K562 (cell line): Measurements from ENCODE around the gene FGF12. TPM values are rescaled to one million over a fixed set of nuclear protein-coding genes. Genes with fewer than 3 reads are reported as not detected.

Experiments used
- ATF7 ChIP-seq: fragments of 450-650 bp; IDR thresholded peaks from 2 replicates; pipeline ENCODE4 v1.7.1; 2014; ENCODE audit warnings: mild to moderate bottlenecking, moderate library complexity
- C11orf30 ChIP-seq: fragments of 450-650 bp; IDR thresholded peaks from 2 replicates; pipeline ENCODE4 v1.6.1; 2016; ENCODE audit warnings: low read depth, mild to moderate bottlenecking
- HDGF ChIP-seq: fragments of 450-650 bp; IDR thresholded peaks from 2 replicates; pipeline ENCODE4 v1.6.1; 2016
- MAFK ChIP-seq: IDR thresholded peaks from 2 replicates; pipeline ENCODE4 v1.6.1; 2011; ENCODE audit warnings: low read length, improper control_type of control experiment
- NBN ChIP-seq: fragments of 450-650 bp; IDR thresholded peaks from 2 replicates; pipeline ENCODE4 v1.6.1; 2016; ENCODE audit warnings: low read depth, mild to moderate bottlenecking
- NR2F6 ChIP-seq: fragments of 450-650 bp; formaldehyde crosslinking; IDR thresholded peaks from 2 replicates; pipeline ENCODE4 v1.4.0; 2020; ENCODE audit warnings: mild to moderate bottlenecking
- SMARCB1 ChIP-seq: IDR thresholded peaks from 2 replicates; pipeline ENCODE4 v1.6.1; 2011; ENCODE audit warnings: improper control_type of control experiment, low read depth; ENCODE audit not compliant: insufficient read length
- SMC3 ChIP-seq: conservative IDR thresholded peaks from 2 replicates; pipeline ENCODE4 v1.6.1; 2011; ENCODE audit warnings: low read depth, low read length, improper control_type of control experiment; ENCODE audit not compliant: insufficient read depth
- TEAD4 ChIP-seq, 2 experiments: sonication (generic) in 1 of 2; formaldehyde crosslinking in 1 of 2; IDR thresholded peaks; 2 replicates each; pipeline versions ENCODE4 v1.6.1 to v1.8.0; 2012 to 2022; ENCODE audit warnings: borderline replicate concordance in 1 of 2, inconsistent platforms in 1 of 2, low read length in 1 of 2, mild to moderate bottlenecking in 1 of 2, missing genetic modification reagents in 1 of 2
- ZNF197 ChIP-seq: fragments of 200-800 bp; sonication (Bioruptor generic); IDR thresholded peaks from 2 replicates; pipeline ENCODE4 v1.6.1; 2016; ENCODE audit warnings: low read depth, missing genetic modification characterization, missing compliant biosample characterization
- polyA plus RNA-seq, 8 experiments: library from polyadenylated mRNA; depleted of rRNA in 4 of 8; stranded (reverse) in 5 of 8; unstranded in 3 of 8; fragments of >200 nt; fragmentation: Nextera tagmentation in 2 of 8; fragmentation: Illumina TruSeq in 1 of 8; extraction: Ambion mirVana in 2 of 8; extraction: Trizol in 1 of 8; gene quantifications; 2 replicates each; pipeline versions ENCODE4 v1.2.1 to v1.2.3, GENCODE V29; 2011 to 2014; ENCODE audit warnings: inconsistent platforms in 1 of 8, missing spikeins in 1 of 8
- total RNA-seq, 7 experiments: library from RNA; depleted of rRNA in 6 of 7; stranded (reverse); fragments of >200 nt in 6 of 7; fragmentation: Illumina TruSeq in 2 of 7; extraction: Trizol in 2 of 7; gene quantifications; 2 replicates each; pipeline versions ENCODE4 v1.2.1 to v1.2.3, GENCODE V29; 2011 to 2021; ENCODE audit warnings: low replicate concordance in 1 of 7
- TF ChIP-seq, protein P1 (sequence below): fragments of 200-800 bp; sonication (Bioruptor generic); IDR thresholded peaks from 2 replicates; pipeline ENCODE4 v1.6.1; 2017; ENCODE audit warnings: missing genetic modification characterization, missing compliant biosample characterization
- TF ChIP-seq, protein P2 (sequence below), 2 experiments: fragments of 450-650 bp; formaldehyde crosslinking in 1 of 2; IDR thresholded peaks; 2 replicates each; pipeline versions ENCODE4 v1.4.0 to v1.6.1; 2014 to 2020; ENCODE audit warnings: mild to moderate bottlenecking in 2 of 2, borderline replicate concordance in 1 of 2, low read depth in 1 of 2
- TF ChIP-seq, protein P3 (sequence below): sonication (generic); formaldehyde crosslinking; IDR thresholded peaks from 2 replicates; pipeline ENCODE4 v1.8.0; 2023; ENCODE audit warnings: mild to moderate bottlenecking, missing genetic modification reagents
- TF ChIP-seq, protein P4 (sequence below): sonication (generic); formaldehyde crosslinking; IDR thresholded peaks from 2 replicates; pipeline ENCODE4 v1.8.1; 2023; ENCODE audit warnings: mild to moderate bottlenecking, missing genetic modification reagents

The FGF12 gene
- total and polyA plus RNA-seq, 9 of the 15 experiments (the other 6 are each of a cell fraction or from before 2014, with no cell fraction given), result not detected

DNA sequence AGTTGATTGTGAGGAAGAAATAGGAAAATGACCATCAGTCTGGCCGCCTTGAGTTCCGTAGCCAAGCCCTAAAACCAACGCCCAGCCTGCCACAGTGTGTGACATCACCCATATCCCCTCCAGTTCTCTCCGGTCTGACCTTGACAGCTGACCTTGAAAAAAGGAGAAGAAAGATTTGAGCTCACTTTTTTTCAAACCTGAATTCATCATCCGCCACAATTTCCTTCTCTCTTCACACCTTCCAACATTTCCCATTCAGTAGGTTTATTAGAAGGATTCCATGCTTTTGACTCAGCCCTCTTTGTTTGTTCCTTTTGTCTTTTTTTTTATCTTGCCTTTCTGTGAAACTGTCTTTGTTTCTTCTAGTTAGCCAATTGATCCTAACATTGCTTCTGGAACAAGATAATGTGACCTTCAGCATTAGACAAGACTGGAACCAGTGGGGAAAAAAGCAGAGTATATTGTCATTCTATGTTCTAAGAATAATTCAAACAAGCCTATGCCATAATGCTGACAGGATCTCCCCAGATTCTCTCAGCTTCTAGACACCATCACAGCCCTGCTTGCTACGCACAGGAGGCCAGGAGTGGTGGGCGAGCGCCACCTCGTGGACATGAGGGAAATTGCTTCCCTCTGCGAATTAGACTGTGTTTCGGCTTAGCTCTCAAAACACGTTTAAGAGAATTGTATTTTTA, 283.1 kb downstream of the FGF12 start (continued):
- TF ChIP-seq, protein P1, sequence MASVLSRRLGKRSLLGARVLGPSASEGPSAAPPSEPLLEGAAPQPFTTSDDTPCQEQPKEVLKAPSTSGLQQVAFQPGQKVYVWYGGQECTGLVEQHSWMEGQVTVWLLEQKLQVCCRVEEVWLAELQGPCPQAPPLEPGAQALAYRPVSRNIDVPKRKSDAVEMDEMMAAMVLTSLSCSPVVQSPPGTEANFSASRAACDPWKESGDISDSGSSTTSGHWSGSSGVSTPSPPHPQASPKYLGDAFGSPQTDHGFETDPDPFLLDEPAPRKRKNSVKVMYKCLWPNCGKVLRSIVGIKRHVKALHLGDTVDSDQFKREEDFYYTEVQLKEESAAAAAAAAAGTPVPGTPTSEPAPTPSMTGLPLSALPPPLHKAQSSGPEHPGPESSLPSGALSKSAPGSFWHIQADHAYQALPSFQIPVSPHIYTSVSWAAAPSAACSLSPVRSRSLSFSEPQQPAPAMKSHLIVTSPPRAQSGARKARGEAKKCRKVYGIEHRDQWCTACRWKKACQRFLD (CRISPR knock-in tag), result no peak
- TF ChIP-seq NBN, result no peak
- no peak for TF ChIP-seq HDGF
- TF ChIP-seq SMARCB1, result no peak
- TF ChIP-seq MAFK, result 0 out of 2 replicates have a peak, but pooled peaks have one; percentile 7
- no peak for TF ChIP-seq TEAD4 (IDR thresholded peaks at IDR 0.05; ENCODE audit: low read length)
- TF ChIP-seq TEAD4 (CRISPR knock-in tag; IDR thresholded peaks at IDR 0.05; ENCODE audit: borderline replicate concordance), result no peak
- TF ChIP-seq, protein P2, sequence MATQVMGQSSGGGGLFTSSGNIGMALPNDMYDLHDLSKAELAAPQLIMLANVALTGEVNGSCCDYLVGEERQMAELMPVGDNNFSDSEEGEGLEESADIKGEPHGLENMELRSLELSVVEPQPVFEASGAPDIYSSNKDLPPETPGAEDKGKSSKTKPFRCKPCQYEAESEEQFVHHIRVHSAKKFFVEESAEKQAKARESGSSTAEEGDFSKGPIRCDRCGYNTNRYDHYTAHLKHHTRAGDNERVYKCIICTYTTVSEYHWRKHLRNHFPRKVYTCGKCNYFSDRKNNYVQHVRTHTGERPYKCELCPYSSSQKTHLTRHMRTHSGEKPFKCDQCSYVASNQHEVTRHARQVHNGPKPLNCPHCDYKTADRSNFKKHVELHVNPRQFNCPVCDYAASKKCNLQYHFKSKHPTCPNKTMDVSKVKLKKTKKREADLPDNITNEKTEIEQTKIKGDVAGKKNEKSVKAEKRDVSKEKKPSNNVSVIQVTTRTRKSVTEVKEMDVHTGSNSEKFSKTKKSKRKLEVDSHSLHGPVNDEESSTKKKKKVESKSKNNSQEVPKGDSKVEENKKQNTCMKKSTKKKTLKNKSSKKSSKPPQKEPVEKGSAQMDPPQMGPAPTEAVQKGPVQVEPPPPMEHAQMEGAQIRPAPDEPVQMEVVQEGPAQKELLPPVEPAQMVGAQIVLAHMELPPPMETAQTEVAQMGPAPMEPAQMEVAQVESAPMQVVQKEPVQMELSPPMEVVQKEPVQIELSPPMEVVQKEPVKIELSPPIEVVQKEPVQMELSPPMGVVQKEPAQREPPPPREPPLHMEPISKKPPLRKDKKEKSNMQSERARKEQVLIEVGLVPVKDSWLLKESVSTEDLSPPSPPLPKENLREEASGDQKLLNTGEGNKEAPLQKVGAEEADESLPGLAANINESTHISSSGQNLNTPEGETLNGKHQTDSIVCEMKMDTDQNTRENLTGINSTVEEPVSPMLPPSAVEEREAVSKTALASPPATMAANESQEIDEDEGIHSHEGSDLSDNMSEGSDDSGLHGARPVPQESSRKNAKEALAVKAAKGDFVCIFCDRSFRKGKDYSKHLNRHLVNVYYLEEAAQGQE (IDR thresholded peaks at IDR 0.05; ENCODE audit: borderline replicate concordance), result peak; percentile 79
- TF ChIP-seq, protein P2 (CRISPR knock-in tag; IDR thresholded peaks at IDR 0.05; ENCODE audit: low read depth), result no peak
- peak; percentile 91 for TF ChIP-seq SMC3
- no peak for TF ChIP-seq ZNF197 (CRISPR knock-in tag)
- TF ChIP-seq, protein P3, sequence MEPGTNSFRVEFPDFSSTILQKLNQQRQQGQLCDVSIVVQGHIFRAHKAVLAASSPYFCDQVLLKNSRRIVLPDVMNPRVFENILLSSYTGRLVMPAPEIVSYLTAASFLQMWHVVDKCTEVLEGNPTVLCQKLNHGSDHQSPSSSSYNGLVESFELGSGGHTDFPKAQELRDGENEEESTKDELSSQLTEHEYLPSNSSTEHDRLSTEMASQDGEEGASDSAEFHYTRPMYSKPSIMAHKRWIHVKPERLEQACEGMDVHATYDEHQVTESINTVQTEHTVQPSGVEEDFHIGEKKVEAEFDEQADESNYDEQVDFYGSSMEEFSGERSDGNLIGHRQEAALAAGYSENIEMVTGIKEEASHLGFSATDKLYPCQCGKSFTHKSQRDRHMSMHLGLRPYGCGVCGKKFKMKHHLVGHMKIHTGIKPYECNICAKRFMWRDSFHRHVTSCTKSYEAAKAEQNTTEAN, result no peak
- no peak for TF ChIP-seq C11orf30
- no peak for TF ChIP-seq ATF7
- TF ChIP-seq NR2F6 (CRISPR knock-in tag), result no peak
- TF ChIP-seq, protein P4, sequence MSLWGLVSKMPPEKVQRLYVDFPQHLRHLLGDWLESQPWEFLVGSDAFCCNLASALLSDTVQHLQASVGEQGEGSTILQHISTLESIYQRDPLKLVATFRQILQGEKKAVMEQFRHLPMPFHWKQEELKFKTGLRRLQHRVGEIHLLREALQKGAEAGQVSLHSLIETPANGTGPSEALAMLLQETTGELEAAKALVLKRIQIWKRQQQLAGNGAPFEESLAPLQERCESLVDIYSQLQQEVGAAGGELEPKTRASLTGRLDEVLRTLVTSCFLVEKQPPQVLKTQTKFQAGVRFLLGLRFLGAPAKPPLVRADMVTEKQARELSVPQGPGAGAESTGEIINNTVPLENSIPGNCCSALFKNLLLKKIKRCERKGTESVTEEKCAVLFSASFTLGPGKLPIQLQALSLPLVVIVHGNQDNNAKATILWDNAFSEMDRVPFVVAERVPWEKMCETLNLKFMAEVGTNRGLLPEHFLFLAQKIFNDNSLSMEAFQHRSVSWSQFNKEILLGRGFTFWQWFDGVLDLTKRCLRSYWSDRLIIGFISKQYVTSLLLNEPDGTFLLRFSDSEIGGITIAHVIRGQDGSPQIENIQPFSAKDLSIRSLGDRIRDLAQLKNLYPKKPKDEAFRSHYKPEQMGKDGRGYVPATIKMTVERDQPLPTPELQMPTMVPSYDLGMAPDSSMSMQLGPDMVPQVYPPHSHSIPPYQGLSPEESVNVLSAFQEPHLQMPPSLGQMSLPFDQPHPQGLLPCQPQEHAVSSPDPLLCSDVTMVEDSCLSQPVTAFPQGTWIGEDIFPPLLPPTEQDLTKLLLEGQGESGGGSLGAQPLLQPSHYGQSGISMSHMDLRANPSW (CRISPR knock-in tag), result no peak
